HG02759 (cell line): ENCODE measurements around the gene COQ10B.
"Not testable (repeated sequence)": the region's sequence is repeated elsewhere in the genome, so short reads cannot be mapped to it uniquely, and the experiment has no call there.

Experiments used
- ATAC-seq: cut with Tn5 transposase; IDR thresholded peaks from one replicate; pipeline ENCODE4 v1.9.1; 2021; ENCODE audit warnings: mild to moderate bottlenecking, moderate library complexity; ENCODE audit not compliant: unreplicated experiment

COQ10B gene

DNA sequence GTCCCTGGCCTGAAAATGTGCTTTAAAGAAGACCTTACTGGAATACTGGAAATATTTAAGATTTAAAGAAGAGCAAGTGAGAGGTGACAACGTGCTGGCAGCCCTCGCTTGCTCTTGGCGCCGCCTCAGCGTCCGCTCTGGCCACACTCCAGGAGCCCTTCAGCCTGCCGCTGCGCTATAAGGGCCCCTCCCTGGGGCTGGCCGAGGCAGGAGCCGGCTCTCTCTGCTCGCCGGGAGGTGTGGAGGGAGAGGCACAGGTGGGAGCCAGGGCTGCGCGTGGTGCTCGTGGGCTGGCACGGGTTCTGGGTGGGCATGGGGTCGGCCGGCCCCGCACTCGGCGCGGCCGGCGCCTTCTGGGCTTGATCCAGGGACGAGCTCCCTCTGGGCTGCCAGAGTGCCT is 2.9 kb upstream of the COQ10B start:
- no peak for ATAC-seq

GRCh38 chr2:197450935-197451358 is 2.4 kb upstream of the COQ10B start:
- not testable (repeated sequence) for ATAC-seq

GRCh38 chr2:197452754-197453122 is 614 bp upstream of the COQ10B start:
- no peak for ATAC-seq

DNA sequence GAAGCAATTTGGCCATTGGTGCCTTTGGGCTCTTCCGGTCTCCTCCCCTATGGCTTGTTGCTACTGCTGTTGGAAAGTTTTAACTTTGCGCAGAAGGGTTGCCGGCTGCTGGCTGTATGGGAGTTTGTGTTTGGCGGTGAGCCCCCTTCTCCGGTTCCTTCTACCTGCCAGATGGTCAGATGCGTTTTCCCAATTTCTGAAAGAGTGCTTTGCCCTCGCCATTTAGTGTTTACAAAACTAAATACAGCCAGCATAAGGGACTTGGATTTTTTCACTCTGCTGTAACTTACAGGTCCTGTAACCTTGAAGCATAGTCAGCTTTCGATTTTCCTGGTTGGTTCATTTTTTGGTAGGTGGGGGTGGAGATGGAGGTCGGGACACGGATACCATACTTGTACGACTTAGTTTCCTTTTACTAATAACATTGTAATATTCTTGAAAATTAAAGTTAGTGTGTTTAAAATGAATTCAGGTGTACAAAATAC is 604 bp downstream of the COQ10B start:
- ATAC-seq = peak; percentile 31

DNA sequence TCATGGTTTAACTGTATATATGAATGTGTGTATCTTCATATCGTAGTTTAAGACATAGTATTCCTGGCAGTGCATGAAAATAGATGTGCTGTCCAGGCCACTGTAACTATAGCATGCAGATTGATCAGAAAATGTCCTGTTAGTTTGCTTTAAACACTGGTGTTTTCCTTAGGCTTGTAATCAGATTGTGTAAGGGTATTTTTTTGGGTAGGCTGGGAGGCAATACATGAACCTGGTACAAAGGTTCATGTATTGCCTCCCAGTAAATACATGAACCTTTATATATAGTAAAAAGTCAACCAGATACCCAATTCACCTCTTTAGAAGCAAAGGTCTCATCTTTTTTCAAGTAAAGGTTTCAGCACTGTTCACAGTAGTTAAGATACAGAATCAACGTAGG is 1.6 kb downstream of the COQ10B start:
- no peak for ATAC-seq

DNA sequence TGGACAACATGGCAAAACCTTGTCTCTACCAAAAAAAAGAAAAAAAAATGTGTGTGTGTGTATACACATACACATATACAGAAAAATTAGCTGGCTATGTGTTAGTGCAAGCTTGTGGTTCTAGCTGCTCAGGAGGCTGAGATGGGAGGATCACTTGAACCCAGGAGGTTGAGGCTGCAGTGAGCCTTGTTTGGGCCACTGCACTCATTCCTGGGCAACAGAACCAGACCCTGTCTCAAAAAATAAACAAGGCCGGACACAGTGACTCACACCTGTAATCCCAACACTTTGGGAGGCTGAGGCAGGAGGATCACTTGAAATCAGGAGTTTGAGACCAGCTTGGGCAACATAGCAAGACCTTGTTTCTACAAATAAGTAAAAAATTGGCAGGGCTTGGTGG is 2.1 kb downstream of the COQ10B start:
- no peak for ATAC-seq

- no peak for ATAC-seq
Measured at GRCh38 chr2:197460649-197461048, 7.3 kb downstream of the COQ10B start.

DNA sequence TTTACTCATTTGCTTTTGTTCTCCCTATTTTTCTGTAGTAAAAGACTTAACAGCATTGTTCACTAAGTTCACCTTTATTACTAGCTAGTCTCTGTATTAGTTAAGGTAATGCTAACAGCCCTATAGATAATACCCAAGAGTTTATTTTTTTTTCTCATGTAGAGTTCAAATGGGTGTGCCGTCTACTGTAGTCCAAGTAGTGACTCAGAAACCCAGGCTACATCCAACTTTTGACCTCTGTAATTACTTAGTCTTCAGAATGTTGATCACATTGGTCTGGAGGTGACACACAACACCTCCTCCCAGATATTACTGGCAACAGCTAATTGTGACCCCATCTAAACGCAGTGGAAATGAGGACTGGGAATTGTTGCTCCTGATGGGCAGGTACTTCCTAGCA is 7.7 kb downstream of the COQ10B start:
- no peak for ATAC-seq

- no peak for ATAC-seq
Measured at GRCh38 chr2:197464175-197464574, 10.8 kb downstream of the COQ10B start.

GRCh38 chr2:197472166-197472565 is 18.8 kb downstream of the COQ10B start:
- ATAC-seq = no peak

GRCh38 chr2:197477797-197478196 is 24.4 kb downstream of the COQ10B start:
- no peak for ATAC-seq

- no peak for ATAC-seq
Measured at GRCh38 chr2:197480165-197481036, 27.0 kb downstream of the COQ10B start.

- peak; percentile 20 for ATAC-seq
Measured at GRCh38 chr2:197484248-197484647, 30.9 kb downstream of the COQ10B start.

DNA sequence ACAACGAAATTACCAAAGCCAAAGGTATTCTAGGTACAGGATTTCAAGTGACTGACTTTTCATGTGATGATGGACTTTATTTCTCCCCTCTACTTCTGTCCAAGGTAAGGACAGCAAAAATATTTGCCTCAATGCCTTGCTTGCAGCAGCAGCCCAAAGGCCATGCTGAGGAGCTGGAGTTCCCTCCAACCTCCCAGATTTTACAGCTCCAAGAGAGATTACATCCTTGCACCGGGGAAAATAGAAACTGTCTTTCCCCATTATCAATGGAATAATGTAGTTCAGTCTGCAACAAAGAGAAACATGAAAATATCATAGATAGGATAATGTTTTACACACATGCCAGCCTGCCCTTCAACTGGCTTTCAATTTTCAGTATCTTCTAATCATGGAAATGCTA is 32.8 kb downstream of the COQ10B start:
- ATAC-seq = no peak

- no peak for ATAC-seq
Measured at GRCh38 chr2:197487385-197487784, 34.0 kb downstream of the COQ10B start.

DNA sequence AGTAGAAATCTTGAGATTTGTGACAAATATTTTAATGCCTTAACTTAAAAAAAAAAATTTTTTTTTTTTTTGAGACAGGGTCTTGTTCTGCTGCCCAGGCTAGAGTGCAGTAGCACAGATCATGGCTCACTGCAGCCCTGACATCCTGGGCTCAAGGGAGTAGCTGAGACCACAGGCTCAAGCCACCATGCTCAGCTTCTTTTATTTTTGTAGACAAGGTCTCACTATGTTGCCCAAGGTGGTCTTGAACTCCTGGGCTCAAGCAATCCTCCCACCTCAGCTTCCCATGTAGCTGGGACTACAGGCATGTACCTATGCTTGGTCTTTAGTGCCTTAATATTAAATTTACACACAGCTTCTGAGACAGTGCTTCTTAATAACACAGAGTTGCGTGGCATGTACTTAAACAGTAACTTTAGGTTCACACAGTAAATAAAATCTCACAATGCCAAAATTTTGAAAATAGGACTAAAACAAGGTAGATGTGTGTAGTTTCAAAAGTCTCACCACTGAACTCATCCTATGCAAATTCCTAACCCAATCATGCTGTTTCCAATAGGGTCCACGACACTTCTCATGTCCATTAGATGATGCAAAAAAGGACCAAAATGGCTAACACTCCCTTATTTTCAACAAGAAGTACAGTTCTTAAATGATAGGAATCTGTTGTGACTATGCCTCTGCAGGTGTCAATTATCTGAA is 42.2 kb downstream of the COQ10B start:
- no peak for ATAC-seq

DNA sequence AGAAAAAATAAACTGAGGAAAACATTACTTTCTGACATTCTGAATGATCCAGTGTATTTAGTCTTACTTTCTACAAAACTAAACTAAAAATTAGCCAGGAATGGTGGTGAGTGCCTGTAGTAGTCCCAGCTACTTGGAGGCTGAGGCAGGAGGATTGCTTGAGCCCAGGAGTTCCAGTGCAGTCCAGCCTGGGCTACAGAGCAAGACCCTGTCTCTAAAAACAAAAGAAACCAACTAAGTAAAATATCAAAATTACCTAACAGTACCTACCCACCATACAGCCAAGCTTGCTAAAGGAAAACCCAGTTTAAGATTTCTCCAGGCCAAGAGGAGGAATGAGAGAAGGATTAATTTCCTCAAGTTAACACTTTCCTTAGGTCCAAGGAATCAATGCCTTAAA is 43.3 kb downstream of the COQ10B start:
- ATAC-seq = no peak

GRCh38 chr2:197497326-197497725 is 44.0 kb downstream of the COQ10B start:
- ATAC-seq = no peak

DNA sequence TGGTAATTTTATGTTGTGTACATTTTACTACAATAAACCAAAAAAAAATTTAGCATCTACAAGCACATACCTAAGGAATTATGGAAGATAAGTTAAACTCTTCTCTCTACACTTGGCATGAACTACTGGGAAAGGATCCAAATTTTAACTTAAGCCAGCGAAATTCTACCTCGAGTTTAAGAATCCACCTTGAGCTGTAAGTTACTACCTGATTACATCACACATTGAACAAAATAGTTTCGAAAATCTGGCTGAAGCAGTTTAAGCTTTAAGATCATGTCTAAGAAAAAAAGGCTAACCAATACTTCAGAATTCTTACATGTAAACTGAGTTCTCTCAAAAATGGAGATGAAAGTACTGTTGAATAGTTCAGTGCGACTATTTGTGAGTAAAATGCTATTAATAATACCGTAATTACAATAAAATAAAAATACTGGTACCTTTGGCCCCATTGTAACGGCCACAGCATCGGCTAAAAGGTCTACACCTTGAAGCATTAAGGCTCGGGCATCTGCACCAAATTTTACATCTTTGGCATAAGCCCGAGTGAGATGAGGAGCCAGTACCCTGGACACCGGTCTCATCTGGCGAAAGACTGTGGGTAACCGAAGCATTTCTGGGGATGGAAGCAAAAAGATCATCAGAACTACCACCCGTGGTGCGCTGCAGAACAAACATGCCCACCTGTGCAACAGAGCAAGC is 45.0 kb downstream of the COQ10B start:
- ATAC-seq = no peak

GRCh38 chr2:197498937-197499593 is 45.7 kb downstream of the COQ10B start:
- peak; percentile 18 for ATAC-seq
